OCI-LY3 (cell line): ENCODE measurements around the gene GTF3C5.

ENCODE experiments used
- H2AFZ ChIP-seq: fragments of 200-600, 300-600 bp; shearing (Covaris generic); 2 replicates; pipeline ENCODE4 v1.6.0; 2014; ENCODE audit warnings: antibody characterized with exemption, low read depth, low read length
- H3K27ac ChIP-seq: fragments of 200-600, 300-600 bp; sonication (generic); 2 replicates; pipeline ENCODE4 v1.5.1; 2014; ENCODE audit warnings: mild to moderate bottlenecking, low read length, moderate library complexity, mixed read lengths
- H3K27me3 ChIP-seq: fragments of 200-600, 300-600 bp; sonication (generic); 2 replicates; pipeline ENCODE4 v1.6.1; 2014; ENCODE audit warnings: low read depth, low read length, mixed read lengths
- H3K36me3 ChIP-seq: fragments of 200-600, 300-600 bp; sonication (generic); replicated peaks from 2 replicates; pipeline ENCODE3; 2014; ENCODE audit warnings: low read depth, low read length, mixed read lengths
- H3K4me1 ChIP-seq: fragments of 300-600, 200-600 bp; sonication (generic); 2 replicates; pipeline ENCODE4 v1.6.1; 2014; ENCODE audit warnings: low read length, mixed read lengths
- H3K4me2 ChIP-seq: fragments of 200-600, 300-600 bp; sonication (generic); 2 replicates; pipeline ENCODE4 v1.6.1; 2014; ENCODE audit warnings: low read length, mixed read lengths
- H3K4me3 ChIP-seq: fragments of 300-600, 200-600 bp; sonication (generic); 2 replicates; pipeline ENCODE4 v1.5.1; 2014; ENCODE audit warnings: antibody characterized with exemption, mild to moderate bottlenecking, low read length, moderate library complexity
- H3K79me2 ChIP-seq: fragments of 300-600, 200-600 bp; shearing (Covaris generic); 2 replicates; pipeline ENCODE4 v1.6.1; 2014; ENCODE audit warnings: mild to moderate bottlenecking, low read length, mixed read lengths
- H3K9ac ChIP-seq: fragments of 300-600, 200-600 bp; shearing (Covaris generic); 2 replicates; pipeline ENCODE4 v1.6.0; 2014; ENCODE audit warnings: mild to moderate bottlenecking, low read length, moderate library complexity
- H3K9me3 ChIP-seq: fragments of 200-600, 300-600 bp; shearing (Covaris generic); 2 replicates; pipeline ENCODE4 v1.6.1; 2014; ENCODE audit warnings: low read length, mixed read lengths; ENCODE audit not compliant: insufficient read depth
- H4K20me1 ChIP-seq: fragments of 200-600, 300-600 bp; sonication (generic); 2 replicates; pipeline ENCODE4 v1.6.1; 2016; ENCODE audit warnings: low read length, mixed read lengths; ENCODE audit not compliant: insufficient read depth
- CTCF ChIP-seq: fragments of 200-600, 300-600 bp; sonication (generic); IDR thresholded peaks from 2 replicates; pipeline ENCODE4 v1.5.1; 2014; ENCODE audit warnings: antibody characterized with exemption, low read length, low read depth
- EZH2phosphoT487 ChIP-seq: fragments of 200-600 bp; shearing (Covaris generic); IDR thresholded peaks from 2 replicates; pipeline ENCODE4 v1.6.1; 2018; ENCODE audit warnings: antibody characterized with exemption, mixed run types, low read depth

GTF3C5 gene

GRCh38 chr9:133103987-133104505 is 73.2 kb downstream of the GTF3C5 start:
- Histone ChIP-seq H3K9ac (no peak overlapping the region), H3K4me1 (no peaks in the 10 kb centered on the region), H3K27ac (no peak overlapping the region), H3K4me2 (no peak overlapping the region), H3K9me3 (no peaks in the 10 kb centered on the region), H3K27me3 (no peaks in the 10 kb centered on the region), H3K4me3 (no peak overlapping the region), H4K20me1 (no peaks in the 10 kb centered on the region; the same call in 1 of the 2 replicates), H3K79me2 (no peaks in the 10 kb centered on the region), H3K36me3 (peaks cover 28% of the 10 kb centered on the region), H2AFZ (no peak overlapping the region)
- TF ChIP-seq CTCF: no peak
- TF ChIP-seq EZH2phosphoT487: no peak

GRCh38 chr9:133104718-133105460 is 74.1 kb downstream of the GTF3C5 start:
- Histone ChIP-seq H3K27me3 (no peaks in the 10 kb centered on the region), H3K27ac (no peak overlapping the region), H3K9me3 (no peaks in the 10 kb centered on the region), H4K20me1 (no peaks in the 10 kb centered on the region; the same call in 1 of the 2 replicates), H3K9ac (no peak overlapping the region), H3K4me2 (no peak overlapping the region), H3K79me2 (no peaks in the 10 kb centered on the region), H3K4me1 (no peaks in the 10 kb centered on the region), H3K36me3 (peaks cover 22% of the 10 kb centered on the region), H3K4me3 (no peak overlapping the region), H2AFZ (no peak overlapping the region)
- TF ChIP-seq EZH2phosphoT487 (no peak), CTCF (no peak)

GRCh38 chr9:133105461-133105770 is 74.6 kb downstream of the GTF3C5 start:
- H3K9ac ChIP-seq: no peak overlapping the region
- H3K27ac ChIP-seq: no peak overlapping the region
- peaks cover 17% of the 10 kb centered on the region for H3K36me3 ChIP-seq
- H3K27me3 ChIP-seq: no peaks in the 10 kb centered on the region
- TF ChIP-seq EZH2phosphoT487 (no peak), CTCF (no peak)
- no peak overlapping the region for H3K4me2 ChIP-seq
- H3K4me1 ChIP-seq: no peaks in the 10 kb centered on the region
- H2AFZ ChIP-seq: no peak overlapping the region
- H3K9me3 ChIP-seq: no peaks in the 10 kb centered on the region
- no peak overlapping the region for H3K4me3 ChIP-seq
- H4K20me1 ChIP-seq: no peaks in the 10 kb centered on the region; the same call in 1 of the 2 replicates
- no peaks in the 10 kb centered on the region for H3K79me2 ChIP-seq

GRCh38 chr9:133106511-133107244 is 75.9 kb downstream of the GTF3C5 start:
- Histone ChIP-seq H3K9me3 (no peaks in the 10 kb centered on the region), H3K9ac (no peak overlapping the region), H3K4me2 (no peak overlapping the region), H3K36me3 (peaks cover 10% of the 10 kb centered on the region), H3K27me3 (no peaks in the 10 kb centered on the region), H3K4me3 (no peak overlapping the region), H2AFZ (no peak overlapping the region), H3K4me1 (no peaks in the 10 kb centered on the region), H3K79me2 (no peaks in the 10 kb centered on the region), H4K20me1 (no peaks in the 10 kb centered on the region; the same call in 1 of the 2 replicates), H3K27ac (no peak overlapping the region)
- TF ChIP-seq EZH2phosphoT487: no peak
- TF ChIP-seq CTCF: no peak
